B cell (primary cell): Measurements from ENCODE around the gene TAX1BP1.

Experiments used
- CTCF ChIP-seq: fragments of 200-600 bp; IDR thresholded peaks from one replicate; pipeline ENCODE4 v1.8.0; 2022; ENCODE audit warnings: antibody characterized with exemption, mild to moderate bottlenecking
- EZH2 ChIP-seq: IDR thresholded peaks from 2 replicates; pipeline ENCODE4 v1.6.1; 2012; ENCODE audit warnings: borderline replicate concordance, low read depth, mild to moderate bottlenecking, moderate library complexity, low read length; ENCODE audit not compliant: insufficient read depth, poor library complexity, severe bottlenecking

DNA sequence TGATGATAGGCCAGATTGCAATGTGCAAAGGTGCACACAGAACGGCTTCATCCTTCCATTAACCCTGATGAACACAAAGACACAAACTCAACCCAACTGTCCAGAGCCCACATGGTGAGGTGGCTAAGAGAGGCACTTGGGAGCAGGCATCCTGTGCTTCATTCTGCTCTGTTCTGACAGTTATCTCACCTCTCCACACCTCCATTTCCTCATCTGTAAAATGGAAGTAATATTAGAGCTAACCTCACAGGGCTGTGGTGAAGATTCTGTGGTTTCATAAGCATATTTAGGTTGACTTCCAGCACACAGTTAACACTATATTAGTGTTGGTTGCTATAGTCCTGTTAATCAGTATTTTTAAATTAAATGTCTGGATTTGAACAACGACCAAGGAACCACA is 126.3 kb downstream of the TAX1BP1 start:
- TF ChIP-seq EZH2, result no peak
- no peak for TF ChIP-seq CTCF
